OCI-LY7 (cell line): ENCODE data around the gene CACNA1H. TPM values are rescaled to one million over a fixed set of nuclear protein-coding genes. Genes with fewer than 3 reads are reported as not detected.
"Not testable (repeated sequence)": the region's sequence is repeated elsewhere in the genome, so short reads cannot be mapped to it uniquely, and the experiment has no call there.

Source experiments
- BruUV-seq: library from RNA; stranded (reverse); fragments of 400-500 nt; replicated peaks from 2 replicates; lab custom pipeline; 2021; lab: Mats Ljungman, UMichigan
- CTCF ChIA-PET: fragments of 300-600 bp; sonication (Branson Sonifier 250); formaldehyde crosslinking; loops from one replicate; lab custom pipeline; 2022; ENCODE audit warnings: antibody characterized with exemption; ENCODE audit not compliant: unreplicated experiment; lab: Charles Lee
- POLR2A ChIA-PET: fragments of 300-600 bp; sonication (Branson Sonifier 250); formaldehyde crosslinking; loops from one replicate; lab custom pipeline; 2022; ENCODE audit warnings: antibody characterized with exemption; lab: Charles Lee
- DNase-seq: peaks from one replicate; pipeline ENCODE4 v3.0.0-alpha.2; 2015; ENCODE audit warnings: low spot score
- H2AFZ ChIP-seq: fragments of 200-600 bp; sonication (generic), shearing (Covaris generic); 2 replicates; pipeline ENCODE4 v1.6.1; 2014; ENCODE audit warnings: mild to moderate bottlenecking, antibody characterized with exemption, low read length, moderate library complexity
- H3K27ac ChIP-seq: fragments of 200-600 bp; sonication (generic); 2 replicates; pipeline ENCODE4 v1.5.1; 2014; ENCODE audit warnings: mixed run types, low read depth, mild to moderate bottlenecking, moderate library complexity, low read length, inconsistent platforms; ENCODE audit not compliant: poor library complexity, severe bottlenecking
- H3K36me3 ChIP-seq: fragments of 200-600 bp; sonication (generic); 2 replicates; pipeline ENCODE4 v1.6.1; 2014; ENCODE audit warnings: mild to moderate bottlenecking, antibody characterized with exemption, low read length, moderate library complexity, mixed read lengths; ENCODE audit not compliant: insufficient read depth
- H3K4me1 ChIP-seq: fragments of 200-600 bp; sonication (generic); 2 replicates; pipeline ENCODE4 v1.5.1; 2014; ENCODE audit warnings: mild to moderate bottlenecking, low read length; ENCODE audit not compliant: insufficient read depth, poor library complexity, severe bottlenecking
- H3K4me2 ChIP-seq: fragments of 200-600 bp; sonication (generic); 2 replicates; pipeline ENCODE4 v1.6.1; 2014; ENCODE audit warnings: mild to moderate bottlenecking, low read length
- H3K4me3 ChIP-seq: fragments of 200-600 bp; sonication (generic); 2 replicates; pipeline ENCODE4 v1.5.1; 2014; ENCODE audit warnings: mild to moderate bottlenecking, low read depth, low read length; ENCODE audit not compliant: poor library complexity, severe bottlenecking
- H3K79me2 ChIP-seq: fragments of 200-600 bp; sonication (generic); 2 replicates; pipeline ENCODE4 v1.6.1; 2016; ENCODE audit warnings: low read depth, mild to moderate bottlenecking, low read length, moderate library complexity, mixed read lengths; ENCODE audit not compliant: insufficient read depth
- H3K9me2 ChIP-seq: fragments of 200-600 bp; sonication (generic); 2 replicates; pipeline ENCODE4 v1.6.1; 2016; ENCODE audit warnings: mild to moderate bottlenecking, low read length, mixed read lengths; ENCODE audit not compliant: insufficient read depth
- H3K9me3 ChIP-seq: fragments of 200-600 bp; sonication (generic); 2 replicates; pipeline ENCODE4 v1.6.1; 2014; ENCODE audit warnings: mild to moderate bottlenecking, mixed run types, low read length, mixed read lengths
- H4K20me1 ChIP-seq: fragments of 200-600 bp; sonication (generic); 2 replicates; pipeline ENCODE4 v1.6.1; 2014; ENCODE audit warnings: mild to moderate bottlenecking, antibody characterized with exemption, low read length, moderate library complexity, mixed read lengths; ENCODE audit not compliant: insufficient read depth
- EZH2phosphoT487 ChIP-seq: fragments of 200-600 bp; sonication (generic); IDR thresholded peaks from 2 replicates; pipeline ENCODE4 v1.6.1; 2018; ENCODE audit warnings: low read depth, borderline replicate concordance, mild to moderate bottlenecking, mixed run types, antibody characterized with exemption, low read length, moderate library complexity, mixed read lengths
- intact Hi-C: fragments of 100-400 bp; cut with micrococcal nuclease; formaldehyde crosslinking; loops from one replicate; pipeline ENCODE4 v1.10.0; 2022; ENCODE audit not compliant: unreplicated experiment
- total RNA-seq, 2 experiments: library from RNA; depleted of rRNA in 1 of 2; stranded (reverse); fragments of >200 nt in 1 of 2; shearing (Covaris generic) in 1 of 2; gene quantifications; 2 replicates each; pipeline ENCODE4 v1.2.3, GENCODE V29; 2014 to 2022
- TF ChIP-seq, protein P1 (sequence below): fragments of 200-600 bp; sonication (generic); conservative IDR thresholded peaks from 2 replicates; pipeline ENCODE4 v1.5.1; 2014; ENCODE audit warnings: mild to moderate bottlenecking, antibody characterized with exemption, low read length, moderate library complexity, mixed read lengths

The CACNA1H gene
- total RNA-seq, 2 experiments from 2014 or later, result not detected

DNA sequence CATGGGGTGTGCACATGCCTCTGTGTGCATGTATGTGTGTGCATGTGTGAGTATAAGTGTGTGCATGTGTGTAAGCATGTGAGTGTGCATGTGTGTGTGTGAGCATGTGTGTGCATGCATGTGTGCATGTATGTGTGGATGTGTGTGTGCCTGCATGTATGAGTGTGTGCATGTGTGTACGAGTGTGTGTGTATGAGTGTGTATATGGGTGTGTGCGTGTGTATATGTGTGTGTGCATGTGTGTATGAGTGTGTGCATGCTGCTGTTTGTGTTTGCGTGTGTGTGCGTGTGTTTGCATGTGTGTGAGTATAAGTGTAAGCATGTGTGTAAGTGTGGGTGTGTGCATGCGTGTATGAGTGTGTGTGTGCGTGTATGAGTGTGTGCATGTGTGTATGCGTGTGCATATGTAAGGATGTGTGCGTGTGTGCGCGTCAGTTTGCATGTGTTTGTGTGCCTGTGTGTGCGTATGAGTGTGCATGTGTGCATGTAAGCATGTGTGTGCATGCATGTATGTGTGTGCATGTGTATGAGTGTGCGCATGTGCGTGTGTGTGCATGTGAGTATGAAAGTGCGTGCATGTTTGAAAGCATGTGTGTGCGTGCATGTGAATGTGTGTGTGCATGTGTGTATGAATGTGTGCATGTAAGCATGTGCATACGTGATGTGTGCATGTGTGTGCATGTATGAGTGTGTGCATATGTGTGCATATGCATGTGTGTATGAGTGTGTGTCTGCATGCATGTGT lies 111.6 kb downstream of the CACNA1H start:
- BruUV-seq, result no TSS peak
- Histone ChIP-seq H3K4me3 (no peak overlapping the region), H3K79me2 (no peaks in the 10 kb centered on the region), H3K27ac (no peak overlapping the region), H2AFZ (no peak overlapping the region), H3K36me3 (no peaks in the 10 kb centered on the region), H3K4me1 (no peaks in the 10 kb centered on the region), H3K9me3 (no peaks in the 10 kb centered on the region), H3K4me2 (no peak overlapping the region), H3K9me2 (no peaks in the 10 kb centered on the region), H4K20me1 (no peaks in the 10 kb centered on the region)
- CTCF ChIA-PET, result no interaction called here
- POLR2A ChIA-PET, result no interaction called here
- no peak for TF ChIP-seq EZH2phosphoT487
- TF ChIP-seq, protein P1, sequence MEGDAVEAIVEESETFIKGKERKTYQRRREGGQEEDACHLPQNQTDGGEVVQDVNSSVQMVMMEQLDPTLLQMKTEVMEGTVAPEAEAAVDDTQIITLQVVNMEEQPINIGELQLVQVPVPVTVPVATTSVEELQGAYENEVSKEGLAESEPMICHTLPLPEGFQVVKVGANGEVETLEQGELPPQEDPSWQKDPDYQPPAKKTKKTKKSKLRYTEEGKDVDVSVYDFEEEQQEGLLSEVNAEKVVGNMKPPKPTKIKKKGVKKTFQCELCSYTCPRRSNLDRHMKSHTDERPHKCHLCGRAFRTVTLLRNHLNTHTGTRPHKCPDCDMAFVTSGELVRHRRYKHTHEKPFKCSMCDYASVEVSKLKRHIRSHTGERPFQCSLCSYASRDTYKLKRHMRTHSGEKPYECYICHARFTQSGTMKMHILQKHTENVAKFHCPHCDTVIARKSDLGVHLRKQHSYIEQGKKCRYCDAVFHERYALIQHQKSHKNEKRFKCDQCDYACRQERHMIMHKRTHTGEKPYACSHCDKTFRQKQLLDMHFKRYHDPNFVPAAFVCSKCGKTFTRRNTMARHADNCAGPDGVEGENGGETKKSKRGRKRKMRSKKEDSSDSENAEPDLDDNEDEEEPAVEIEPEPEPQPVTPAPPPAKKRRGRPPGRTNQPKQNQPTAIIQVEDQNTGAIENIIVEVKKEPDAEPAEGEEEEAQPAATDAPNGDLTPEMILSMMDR, result no peak
- DNase-seq, result no peak
- intact Hi-C loops, result no loop called here

DNA sequence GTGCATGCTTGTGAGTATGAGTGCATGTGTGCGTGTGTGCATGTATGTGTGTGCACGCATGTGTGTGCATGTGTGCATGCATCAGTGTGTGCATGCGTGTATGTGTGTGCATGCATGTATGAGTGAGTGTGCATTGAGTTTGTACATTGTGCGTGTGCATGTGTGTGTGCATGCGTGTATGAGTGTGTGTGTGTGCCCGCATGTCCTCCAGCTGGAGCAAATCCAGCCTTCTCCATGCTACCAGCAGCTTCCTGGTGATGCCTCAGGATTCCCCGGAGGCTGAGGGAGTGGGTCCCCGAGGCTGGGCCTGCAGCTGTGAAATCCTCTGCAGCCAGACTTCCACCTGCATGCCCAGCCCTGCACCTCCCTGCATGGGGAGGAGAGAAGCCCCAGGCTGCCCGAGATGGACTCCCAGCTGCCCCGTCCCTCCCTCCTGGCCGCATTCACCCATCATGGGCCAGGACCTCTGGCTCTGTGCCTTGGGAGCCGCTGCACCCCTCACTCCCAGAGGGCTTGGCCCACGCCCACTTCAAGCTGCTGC lies 112.3 kb downstream of the CACNA1H start:
- DNase-seq, result no peak
- POLR2A ChIA-PET, result no interaction called here
- Histone ChIP-seq H3K9me2 (no peaks in the 10 kb centered on the region), H3K36me3 (no peaks in the 10 kb centered on the region), H3K4me3 (no peak overlapping the region), H2AFZ (no peak overlapping the region), H3K4me1 (no peaks in the 10 kb centered on the region), H3K4me2 (no peak overlapping the region), H3K79me2 (no peaks in the 10 kb centered on the region), H4K20me1 (no peaks in the 10 kb centered on the region), H3K27ac (no peak overlapping the region), H3K9me3 (no peaks in the 10 kb centered on the region)
- TF ChIP-seq EZH2phosphoT487, result no peak
- TF ChIP-seq, protein P1, result no peak
- CTCF ChIA-PET, result no interaction called here
- BruUV-seq, result no TSS peak
- intact Hi-C loops, result no loop called here

DNA sequence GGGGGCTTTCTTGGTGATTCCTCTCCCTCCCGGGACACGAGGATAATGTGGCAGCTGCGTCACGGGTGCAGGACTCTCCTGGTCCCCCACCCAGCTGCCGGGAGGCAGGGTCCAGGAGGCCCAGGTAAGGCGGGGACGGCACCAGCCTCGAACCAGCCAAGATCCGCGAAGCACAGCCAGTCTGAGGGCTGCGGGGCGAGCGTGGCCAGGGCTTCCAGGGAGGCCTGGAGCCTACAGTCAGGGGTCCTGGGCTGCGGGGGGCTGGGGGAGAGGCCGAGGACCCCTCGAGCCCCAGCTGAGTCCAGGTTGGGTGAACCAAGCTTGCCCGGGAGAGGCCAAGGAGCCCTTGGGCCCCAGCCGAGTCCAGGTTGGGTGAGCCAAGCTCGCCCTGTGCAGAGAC lies 112.9 kb downstream of the CACNA1H start:
- ChIA-PET POLR2A (no interaction called here), CTCF (no interaction called here)
- H3K4me1 ChIP-seq, result no peaks in the 10 kb centered on the region
- no peaks in the 10 kb centered on the region for H3K36me3 ChIP-seq
- H3K27ac ChIP-seq, result no peak overlapping the region
- no TSS peak for BruUV-seq
- no peak for DNase-seq
- H3K4me3 ChIP-seq, result no peak overlapping the region
- H2AFZ ChIP-seq, result no peak overlapping the region
- H4K20me1 ChIP-seq, result no peaks in the 10 kb centered on the region
- intact Hi-C loops, result no loop called here
- no peaks in the 10 kb centered on the region for H3K9me3 ChIP-seq
- H3K9me2 ChIP-seq, result no peaks in the 10 kb centered on the region
- H3K4me2 ChIP-seq, result no peak overlapping the region
- H3K79me2 ChIP-seq, result no peaks in the 10 kb centered on the region
- no peak for TF ChIP-seq EZH2phosphoT487
- TF ChIP-seq, protein P1, result no peak

DNA sequence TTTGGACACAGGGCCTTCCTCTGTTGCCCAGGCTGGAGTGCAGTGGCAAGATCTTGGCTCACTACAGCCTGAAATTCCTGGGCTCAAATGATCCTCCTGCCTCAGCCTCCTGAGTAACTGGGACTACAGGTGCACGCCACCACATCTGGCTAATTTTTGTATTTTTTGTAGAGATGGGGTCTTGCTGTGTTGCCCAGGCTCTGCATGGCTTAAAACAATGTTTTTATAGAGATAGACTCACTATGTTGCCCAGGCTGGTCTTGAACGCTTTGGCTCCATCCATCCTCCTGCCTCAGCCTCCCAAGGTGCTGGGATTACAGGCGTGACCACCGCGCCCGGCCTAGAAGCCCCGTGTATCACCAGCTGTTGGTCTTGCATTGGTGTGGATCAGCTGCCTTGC lies 116.5 kb downstream of the CACNA1H start:
- BruUV-seq, H3K79me2 ChIP-seq, H3K9me3 ChIP-seq, H3K4me2 ChIP-seq, DNase-seq, H3K9me2 ChIP-seq, intact Hi-C loops, H3K36me3 ChIP-seq, H3K27ac ChIP-seq, H3K4me3 ChIP-seq, CTCF ChIA-PET, H4K20me1 ChIP-seq, H2AFZ ChIP-seq, H3K4me1 ChIP-seq: not testable (repeated sequence)
- POLR2A ChIA-PET, result interaction anchor here (0.6 to 0.7 kb wide), 2 partner anchors 171 to 190 kb away, joined by 3 to 4 read pairs; no protein-coding TSS in a partner anchor
